CD14-positive monocyte (primary cell): ENCODE data around the gene HAO2. TPM values are rescaled to one million over a fixed set of nuclear protein-coding genes. Genes with fewer than 3 reads are reported as not detected.

Experiments used
- DNase-seq, 3 donors: peaks; one replicate each; pipeline ENCODE4 v3.0.0-alpha.2; 2011 to 2022
- H2AFZ ChIP-seq: 2 replicates; pipeline ENCODE4 v1.6.0; 2012; ENCODE audit warnings: mild to moderate bottlenecking, low read depth, low read length, inconsistent platforms; ENCODE audit not compliant: insufficient read depth, poor library complexity, severe bottlenecking
- H3K27ac ChIP-seq, 2 donors: 1 replicate in 1 of 2; 2 replicates in 1 of 2; pipeline ENCODE4 v1.5.1; 2012 to 2013; ENCODE audit warnings: low read length in 2 of 2, control low read depth in 1 of 2, inconsistent platforms in 1 of 2, low read depth in 1 of 2, mild to moderate bottlenecking in 1 of 2
- H3K27me3 ChIP-seq, 2 donors: one replicate each; pipeline versions ENCODE4 v1.6.0 to v1.6.1; 2011 to 2013; ENCODE audit warnings: low read length in 2 of 2; ENCODE audit not compliant: control insufficient read depth in 2 of 2, insufficient read depth in 2 of 2
- H3K36me3 ChIP-seq, 2 donors: replicated peaks in 1 of 2; 1 replicate in 1 of 2; 2 replicates in 1 of 2; pipeline versions ENCODE4 v1.5.1 to v1.6.1; 2012 to 2013; ENCODE audit warnings: low read length in 2 of 2, control low read depth in 1 of 2, inconsistent platforms in 1 of 2, mild to moderate bottlenecking in 1 of 2; ENCODE audit not compliant: insufficient read depth in 2 of 2, control insufficient read depth in 1 of 2
- H3K4me1 ChIP-seq, 2 donors: 1 replicate in 1 of 2; 2 replicates in 1 of 2; pipeline versions ENCODE4 v1.5.1 to v1.6.1; 2012 to 2013; ENCODE audit warnings: low read length in 2 of 2, control low read depth in 1 of 2, inconsistent platforms in 1 of 2, mild to moderate bottlenecking in 1 of 2, moderate library complexity in 1 of 2; ENCODE audit not compliant: insufficient read depth in 2 of 2, control insufficient read depth in 1 of 2
- H3K4me2 ChIP-seq: replicated peaks from 2 replicates; pipeline ENCODE3; 2012; ENCODE audit warnings: low read length, moderate library complexity, mild to moderate bottlenecking; ENCODE audit not compliant: poor library complexity, severe bottlenecking; ENCODE audit errors: extremely low read depth
- H3K4me3 ChIP-seq, 3 experiments: fragments of 200-600 bp in 1 of 3; sonication (generic) in 1 of 3; replicated peaks in 1 of 3; 1 replicate in 2 of 3; 2 replicates in 1 of 3; pipeline ENCODE4 v1.5.1; 2011 to 2013; ENCODE audit warnings: low read length in 3 of 3, mild to moderate bottlenecking in 3 of 3, control low read depth in 2 of 3, low read depth in 2 of 3, inconsistent platforms in 1 of 3, moderate library complexity in 1 of 3
- H3K79me2 ChIP-seq: 2 replicates; pipeline ENCODE4 v1.6.0; 2012; ENCODE audit warnings: mild to moderate bottlenecking, control low read depth, inconsistent platforms, low read length, moderate library complexity; ENCODE audit not compliant: insufficient read depth
- H3K9ac ChIP-seq: 2 replicates; pipeline ENCODE4 v1.6.0; 2017; ENCODE audit warnings: low read length, mild to moderate bottlenecking; ENCODE audit not compliant: insufficient read depth, poor library complexity, severe bottlenecking
- H3K9me3 ChIP-seq, 2 donors: replicated peaks in 1 of 2; 1 replicate in 1 of 2; 2 replicates in 1 of 2; pipeline versions ENCODE4 v1.5.1 to v1.6.1; 2012 to 2013; ENCODE audit warnings: low read length in 2 of 2, control low read depth in 1 of 2; ENCODE audit not compliant: control insufficient read depth in 1 of 2, insufficient read depth in 1 of 2
- H4K20me1 ChIP-seq: 2 replicates; pipeline ENCODE4 v1.6.0; 2012; ENCODE audit warnings: mild to moderate bottlenecking, low read length, control low read depth, moderate library complexity; ENCODE audit not compliant: insufficient read depth
- H3K27ac Mint-ChIP-seq, 7 donors: one replicate each; pipeline ENCODE4 v1.8.0; 2020; ENCODE audit warnings: mild to moderate bottlenecking in 7 of 7, mixed read lengths in 7 of 7, moderate library complexity in 6 of 7, inconsistent platforms in 2 of 7
- H3K27me3 Mint-ChIP-seq, 3 donors: one replicate each; pipeline ENCODE4 v1.8.0; 2021 to 2022; ENCODE audit warnings: low read depth in 3 of 3, mild to moderate bottlenecking in 3 of 3, mixed read lengths in 3 of 3, moderate library complexity in 3 of 3, inconsistent platforms in 1 of 3
- H3K36me3 Mint-ChIP-seq, 2 donors: one replicate each; pipeline ENCODE4 v1.8.0; 2020; ENCODE audit warnings: mixed read lengths in 2 of 2, inconsistent platforms in 1 of 2, mild to moderate bottlenecking in 1 of 2
- H3K4me1 Mint-ChIP-seq: one replicate; pipeline ENCODE4 v1.8.0; 2020; ENCODE audit warnings: mild to moderate bottlenecking, mixed read lengths
- H3K4me3 Mint-ChIP-seq, 2 donors: one replicate each; pipeline ENCODE4 v1.8.0; 2020; ENCODE audit warnings: mild to moderate bottlenecking in 2 of 2, mixed read lengths in 2 of 2, moderate library complexity in 1 of 2
- H3K9me3 Mint-ChIP-seq, 7 donors: one replicate each; pipeline ENCODE4 v1.8.0; 2020 to 2022; ENCODE audit warnings: mixed read lengths in 7 of 7, mild to moderate bottlenecking in 6 of 7, moderate library complexity in 6 of 7, inconsistent platforms in 2 of 7
- CTCF ChIP-seq: fragments of 200-600 bp; IDR thresholded peaks from one replicate; pipeline ENCODE4 v1.8.0; 2022; ENCODE audit warnings: antibody characterized with exemption, mild to moderate bottlenecking
- WGBS: methylation state at CpG from one replicate; pipeline ENCODE4 v1.1.5; 2013; ENCODE audit warnings: missing lambda C conversion rate; ENCODE audit not compliant: insufficient coverage; 5-methylcytosine and 5-hydroxymethylcytosine counted together
- intact Hi-C, 2 donors: fragments of 100-400 bp; cut with micrococcal nuclease; formaldehyde crosslinking; loops; one replicate each; pipeline versions ENCODE4 v1.15.0 to v1.15.1; 2023
- polyA plus RNA-seq, 3 donors: library from polyadenylated mRNA; depleted of rRNA in 1 of 3; unstranded in 2 of 3; stranded (reverse) in 1 of 3; fragments of 300-500 nt in 2 of 3; fragments of >200 nt in 1 of 3; fragmentation: Illumina TruSeq in 2 of 3; gene quantifications; 1 replicate in 2 of 3; 2 replicates in 1 of 3; pipeline ENCODE4 v1.2.3, GENCODE V29; 2012 to 2021

Gene HAO2
- polyA plus RNA-seq, 3 donors = not detected

- Mint-ChIP-seq H3K4me3 (no peak overlapping the region), H3K36me3 (no peaks in the 10 kb centered on the region), H3K4me1 (no peaks in the 10 kb centered on the region), H3K27me3 (peaks cover 0 to 7% (median 3%) of the 10 kb centered on the region in 3 donors), H3K9me3 (peaks cover 0 to 5% (median 0%) of the 10 kb centered on the region in 7 donors), H3K27ac (no peak overlapping the region)
- WGBS = 90% methylated on average over 5 of the region's 5 CpGs
- Histone ChIP-seq H4K20me1 (no peaks in the 10 kb centered on the region), H3K9ac (no peak overlapping the region), H3K4me1 (no peaks in the 10 kb centered on the region), H3K27me3 (no peaks in the 10 kb centered on the region), H3K4me2 (no peak overlapping the region), H3K36me3 (no peaks in the 10 kb centered on the region), H2AFZ (no peak overlapping the region), H3K9me3 (no peaks in the 10 kb centered on the region), H3K4me3 (no peak overlapping the region), H3K79me2 (no peaks in the 10 kb centered on the region), H3K27ac (no peak overlapping the region)
- intact Hi-C loops = no loop called here
- TF ChIP-seq CTCF = no peak
- no peak for DNase-seq
Observed at GRCh38 chr1:119341372-119341947, 27.1 kb upstream of the HAO2 start.

- Histone ChIP-seq H3K9ac (no peak overlapping the region), H3K4me3 (no peak overlapping the region), H3K36me3 (no peaks in the 10 kb centered on the region), H3K4me2 (no peak overlapping the region), H4K20me1 (no peaks in the 10 kb centered on the region), H3K4me1 (no peaks in the 10 kb centered on the region), H3K79me2 (no peaks in the 10 kb centered on the region), H3K27ac (no peak overlapping the region), H3K27me3 (peaks cover 0 to 4% of the 10 kb centered on the region in 2 donors), H3K9me3 (no peaks in the 10 kb centered on the region), H2AFZ (no peak overlapping the region)
- TF ChIP-seq CTCF = no peak
- no peaks in the 10 kb centered on the region for H3K36me3 Mint-ChIP-seq
- peaks cover 2 to 4% (median 2%) of the 10 kb centered on the region in 3 donors for H3K27me3 Mint-ChIP-seq
- H3K4me3 Mint-ChIP-seq = no peak overlapping the region
- H3K27ac Mint-ChIP-seq = no peak overlapping the region
- H3K4me1 Mint-ChIP-seq = no peaks in the 10 kb centered on the region
- DNase-seq = no peak
- peaks cover 0 to 5% (median 0%) of the 10 kb centered on the region in 7 donors for H3K9me3 Mint-ChIP-seq
- intact Hi-C loops = no loop called here
Observed at GRCh38 chr1:119345398-119345797, 23.2 kb upstream of the HAO2 start.
